ENCODE data around the gene LRP1. TPM values are rescaled to one million over a fixed set of nuclear protein-coding genes. Genes with fewer than 3 reads are reported as not detected.

LRP1 gene
- total RNA-seq = 0.56 and 0.95 TPM in 2 replicates

- Mint-ChIP-seq H3K27ac (no peak within 1 kb of the TSS), H3K9me3 (peaks cover 2% of the 10 kb centered on the region), H3K27me3 (peaks cover 6% of the 10 kb centered on the region), H3K36me3 (ENCODE audit: low read depth) (no peaks in the 10 kb centered on the region), H3K4me3 (peak within 1 kb of the TSS; percentile 87), H3K4me1 (peaks cover 13% of the 10 kb centered on the region)
- intact Hi-C loops (cut with micrococcal nuclease) = loop anchor here (1.0 to 10.0 kb wide), 2 partner anchors 115 to 327 kb away; partner anchors contain the start of genes GLI1 and INHBE
- CTCF ChIA-PET = interaction anchor here (0.9 to 2.0 kb wide), 6 partner anchors 9 to 102 kb away, joined by 3 to 6 read pairs (median 4); partner anchors contain the start of gene SHMT2
- ATAC-seq (ENCODE audit: low read depth) = peak; percentile 66
- peak; percentile 69 for DNase-seq
- no peak for TF ChIP-seq CTCF (IDR thresholded peaks at IDR 0.05)
- POLR2A ChIA-PET = interaction anchor here (0.6 to 2.5 kb wide), 22 partner anchors 17 to 658 kb away, joined by 3 to 46 read pairs (median 4); partner anchors contain the start of genes NACA, NEMP1, RBMS2 and SHMT2
Observed at GRCh38 chr12:57127726-57128518, at the start of gene LRP1. LRP1 (plus strand) TSS chr12:57128483; CDS start chr12:57128965, 482 bp downstream.

- ChIA-PET POLR2A (interaction anchor here (0.6 to 13.8 kb wide), 19 partner anchors 9 to 1105 kb away, joined by 3 to 337 read pairs (median 4); partner anchors contain the start of genes LRP1, NAB2, NACA and RAB5B), CTCF (interaction anchor here (0.8 to 3.6 kb wide), 9 partner anchors 9 to 442 kb away, joined by 3 to 42 read pairs (median 3); partner anchors contain the start of gene STAT6)
- ATAC-seq (ENCODE audit: low read depth) = peak; percentile 97
- H3K27me3 Mint-ChIP-seq = no peaks in the 10 kb centered on the region
- peak within 1 kb of the TSS; percentile 93 for H3K27ac Mint-ChIP-seq
- H3K4me3 Mint-ChIP-seq = peak within 1 kb of the TSS; percentile 96
- peaks cover 38% of the 10 kb centered on the region for H3K4me1 Mint-ChIP-seq
- no peak for TF ChIP-seq CTCF (IDR thresholded peaks at IDR 0.05)
- H3K9me3 Mint-ChIP-seq = no peaks in the 10 kb centered on the region
- peak; percentile 79 for DNase-seq
- H3K36me3 Mint-ChIP-seq (ENCODE audit: low read depth) = peaks cover 10% of the 10 kb centered on the region
- intact Hi-C loops (cut with micrococcal nuclease) = loop anchor here (1.0 to 2.0 kb wide), 4 partner anchors 9 to 353 kb away; partner anchors contain the start of gene NACA
Observed at GRCh38 chr12:57078519-57079404, 49.5 kb upstream of the LRP1 start, which contains the start of gene NEMP1. NEMP1 (minus strand) TSS chr12:57078791; CDS start chr12:57078745, 46 bp downstream.

- H3K36me3 Mint-ChIP-seq (ENCODE audit: low read depth) = peaks cover 10% of the 10 kb centered on the region
- H3K9me3 Mint-ChIP-seq = no peaks in the 10 kb centered on the region
- no peaks in the 10 kb centered on the region for H3K27me3 Mint-ChIP-seq
- POLR2A ChIA-PET = interaction anchor here (1.1 to 13.8 kb wide), 9 partner anchors 10 to 1106 kb away, joined by 3 to 337 read pairs (median 5); partner anchors contain the start of genes LRP1, NAB2, RAB5B and STAT6
- H3K4me1 Mint-ChIP-seq = peaks cover 36% of the 10 kb centered on the region
- no peak overlapping the region for H3K4me3 Mint-ChIP-seq
- intact Hi-C loops (cut with micrococcal nuclease) = loop anchor here (1.0 to 2.0 kb wide), 2 partner anchors 15 to 355 kb away; partner anchors contain the start of gene NACA
- no peak for TF ChIP-seq CTCF (IDR thresholded peaks at IDR 0.05)
- no peak for ATAC-seq (ENCODE audit: low read depth)
- CTCF ChIA-PET = interaction anchor here (0.8 to 3.6 kb wide), 8 partner anchors 10 to 443 kb away, joined by 3 to 42 read pairs (median 3); partner anchors contain the start of gene STAT6
- no peak for DNase-seq
- no peak overlapping the region for H3K27ac Mint-ChIP-seq
Observed at GRCh38 chr12:57079821-57080220, 48.5 kb upstream of the LRP1 start.

- ChIA-PET CTCF (interaction anchor here (3.6 kb wide), 1 partner anchor 31 kb away, joined by 42 read pairs; the partner anchor contains the start of gene STAT6), POLR2A (interaction anchor here (0.6 to 13.8 kb wide), 5 partner anchors 13 to 384 kb away, joined by 3 to 337 read pairs (median 5); partner anchors contain the start of genes NAB2 and STAT6)
- Mint-ChIP-seq H3K27me3 (no peaks in the 10 kb centered on the region), H3K4me3 (no peak overlapping the region), H3K9me3 (no peaks in the 10 kb centered on the region), H3K4me1 (peaks cover 42% of the 10 kb centered on the region), H3K36me3 (ENCODE audit: low read depth) (peaks cover 10% of the 10 kb centered on the region), H3K27ac (no peak overlapping the region)
- no peak for TF ChIP-seq CTCF (IDR thresholded peaks at IDR 0.05)
- DNase-seq = no peak
- intact Hi-C loops (cut with micrococcal nuclease) = no loop called here
- no peak for ATAC-seq (ENCODE audit: low read depth)
Observed at GRCh38 chr12:57080855-57081254, 47.4 kb upstream of the LRP1 start.
